Calu3 (cell line): Measurements from ENCODE around the gene TBCEL. TPM values are rescaled to one million over a fixed set of nuclear protein-coding genes. Genes with fewer than 3 reads are reported as not detected.

Source experiments
- BruUV-seq: library from RNA; stranded (reverse); fragments of 400-500 nt; replicated peaks from 2 replicates; lab custom pipeline; 2021; lab: Mats Ljungman, UMichigan
- CTCF ChIA-PET: fragments of 300-600 bp; sonication (Branson Sonifier 250); formaldehyde crosslinking; loops from one replicate; lab custom pipeline; 2022; ENCODE audit warnings: antibody characterized with exemption; lab: Charles Lee
- DNase-seq: peaks from one replicate; pipeline ENCODE4 v3.0.0; 2022
- H3K27ac Mint-ChIP-seq: one replicate; pipeline ENCODE4 v1.8.0; 2022; ENCODE audit warnings: mixed read lengths; ENCODE audit not compliant: unreplicated experiment
- H3K27me3 Mint-ChIP-seq: one replicate; pipeline ENCODE4 v1.8.0; 2022; ENCODE audit warnings: mixed read lengths; ENCODE audit not compliant: unreplicated experiment
- H3K36me3 Mint-ChIP-seq: one replicate; pipeline ENCODE4 v1.8.0; 2022; ENCODE audit warnings: mild to moderate bottlenecking, moderate library complexity, mixed read lengths; ENCODE audit not compliant: insufficient read depth, unreplicated experiment
- H3K4me1 Mint-ChIP-seq: one replicate; pipeline ENCODE4 v1.8.0; 2022; ENCODE audit warnings: mild to moderate bottlenecking, low read depth, mixed read lengths; ENCODE audit not compliant: unreplicated experiment
- H3K4me3 Mint-ChIP-seq: one replicate; pipeline ENCODE4 v1.8.0; 2022; ENCODE audit warnings: mild to moderate bottlenecking, low read depth, moderate library complexity, mixed read lengths; ENCODE audit not compliant: unreplicated experiment
- H3K9me3 Mint-ChIP-seq: one replicate; pipeline ENCODE4 v1.8.0; 2022; ENCODE audit warnings: low read depth, mixed read lengths; ENCODE audit not compliant: unreplicated experiment
- CTCF ChIP-seq: fragments of 200-600 bp; IDR thresholded peaks from one replicate; pipeline ENCODE4 v1.8.0; 2022; ENCODE audit warnings: antibody characterized with exemption; ENCODE audit not compliant: unreplicated experiment
- intact Hi-C: fragments of 100-400 bp; cut with micrococcal nuclease; formaldehyde crosslinking; loops from one replicate; pipeline ENCODE4 v1.10.0; 2022; ENCODE audit not compliant: unreplicated experiment
- total RNA-seq: library from RNA; stranded (reverse); gene quantifications from 2 replicates; pipeline ENCODE4 v1.2.3, GENCODE V29; 2022

Gene TBCEL
- total RNA-seq, 1 experiment from 2014 or later = 0.80 TPM

GRCh38 chr11:121035169-121035755 lies 11.4 kb downstream of the TBCEL start:
- intact Hi-C loops = loop anchor here (10.0 kb wide), 1 partner anchor 160 kb away; no protein-coding TSS in a partner anchor
- no peak for DNase-seq
- CTCF ChIA-PET = interaction anchor here (0.6 kb wide), 1 partner anchor 80 kb away, joined by 3 read pairs; no protein-coding TSS in a partner anchor

DNA sequence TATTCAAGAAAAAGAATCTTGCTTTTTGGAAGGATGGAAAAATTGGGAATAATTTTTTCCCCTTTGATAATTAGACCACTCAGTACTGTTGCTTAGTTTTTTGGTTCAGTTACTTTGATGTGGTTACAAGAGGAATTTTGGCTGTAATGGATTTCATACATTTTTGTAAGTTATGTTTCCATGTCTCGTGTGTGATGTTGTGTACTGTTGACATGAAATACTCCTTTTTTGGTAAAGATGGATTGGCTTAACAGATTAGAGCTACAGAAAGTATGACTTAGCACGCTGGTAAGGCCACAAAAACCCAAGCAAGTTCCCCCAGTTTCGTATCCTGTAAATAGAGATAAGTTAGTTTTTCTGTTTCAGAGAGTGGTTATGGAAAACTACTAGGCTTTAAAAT lies 11.9 kb downstream of the TBCEL start:
- intact Hi-C loops = loop anchor here (10.0 kb wide), 1 partner anchor 159 kb away; no protein-coding TSS in a partner anchor
- BruUV-seq = no TSS peak
- H3K36me3 Mint-ChIP-seq = no peaks in the 10 kb centered on the region
- CTCF ChIA-PET = no interaction called here
- H3K27ac Mint-ChIP-seq = no peak overlapping the region
- H3K4me1 Mint-ChIP-seq = peaks cover 9% of the 10 kb centered on the region
- no peak for DNase-seq
- H3K9me3 Mint-ChIP-seq = no peaks in the 10 kb centered on the region
- TF ChIP-seq CTCF = no peak
- H3K27me3 Mint-ChIP-seq = peaks cover 36% of the 10 kb centered on the region
- H3K4me3 Mint-ChIP-seq = no peak overlapping the region

More at GRCh38 chr11:121035169-121035755, 11.4 kb downstream of the TBCEL start:
- Mint-ChIP-seq H3K9me3 (no peaks in the 10 kb centered on the region), H3K27ac (no peak overlapping the region), H3K4me1 (peaks cover 9% of the 10 kb centered on the region), H3K4me3 (no peak overlapping the region), H3K36me3 (no peaks in the 10 kb centered on the region), H3K27me3 (peaks cover 41% of the 10 kb centered on the region)
- TF ChIP-seq CTCF = no peak
- BruUV-seq = no TSS peak

GRCh38 chr11:121037016-121037415 lies 13.1 kb downstream of the TBCEL start:
- Mint-ChIP-seq H3K27me3 (peaks cover 45% of the 10 kb centered on the region), H3K27ac (no peak overlapping the region), H3K36me3 (no peaks in the 10 kb centered on the region), H3K4me3 (no peak overlapping the region), H3K4me1 (peaks cover 9% of the 10 kb centered on the region), H3K9me3 (no peaks in the 10 kb centered on the region)
- no TSS peak for BruUV-seq
- TF ChIP-seq CTCF = no peak
- DNase-seq = no peak
- CTCF ChIA-PET = interaction anchor here (0.6 kb wide), 1 partner anchor 109 kb away, joined by 5 read pairs; no protein-coding TSS in a partner anchor
- intact Hi-C loops = loop anchor here (10.0 kb wide), 1 partner anchor 158 kb away; no protein-coding TSS in a partner anchor

GRCh38 chr11:121038648-121039409 lies 14.9 kb downstream of the TBCEL start:
- no peak overlapping the region for H3K27ac Mint-ChIP-seq
- peaks cover 2% of the 10 kb centered on the region for H3K9me3 Mint-ChIP-seq
- TF ChIP-seq CTCF = no peak
- H3K36me3 Mint-ChIP-seq = no peaks in the 10 kb centered on the region
- intact Hi-C loops = loop anchor here (10.0 kb wide), 1 partner anchor 156 kb away; no protein-coding TSS in a partner anchor
- no peak for DNase-seq
- BruUV-seq = no TSS peak
- peaks cover 9% of the 10 kb centered on the region for H3K4me1 Mint-ChIP-seq
- H3K27me3 Mint-ChIP-seq = peaks cover 56% of the 10 kb centered on the region
- H3K4me3 Mint-ChIP-seq = no peak overlapping the region
- CTCF ChIA-PET = interaction anchor here (0.6 kb wide), 1 partner anchor 21 kb away, joined by 3 read pairs; no protein-coding TSS in a partner anchor
